Calu3 (cell line): ENCODE measurements around the gene FBXO40. TPM values are rescaled to one million over a fixed set of nuclear protein-coding genes. Genes with fewer than 3 reads are reported as not detected.

Experiments used
- BruUV-seq: library from RNA; stranded (reverse); fragments of 400-500 nt; replicated peaks from 2 replicates; lab custom pipeline; 2021; lab: Mats Ljungman, UMichigan
- CTCF ChIA-PET: fragments of 300-600 bp; sonication (Branson Sonifier 250); formaldehyde crosslinking; loops from one replicate; lab custom pipeline; 2022; ENCODE audit warnings: antibody characterized with exemption; lab: Charles Lee
- DNase-seq: peaks from one replicate; pipeline ENCODE4 v3.0.0; 2022
- H3K27ac Mint-ChIP-seq: one replicate; pipeline ENCODE4 v1.8.0; 2022; ENCODE audit warnings: mixed read lengths; ENCODE audit not compliant: unreplicated experiment
- H3K27me3 Mint-ChIP-seq: one replicate; pipeline ENCODE4 v1.8.0; 2022; ENCODE audit warnings: mixed read lengths; ENCODE audit not compliant: unreplicated experiment
- H3K36me3 Mint-ChIP-seq: one replicate; pipeline ENCODE4 v1.8.0; 2022; ENCODE audit warnings: mild to moderate bottlenecking, moderate library complexity, mixed read lengths; ENCODE audit not compliant: insufficient read depth, unreplicated experiment
- H3K4me1 Mint-ChIP-seq: one replicate; pipeline ENCODE4 v1.8.0; 2022; ENCODE audit warnings: mild to moderate bottlenecking, low read depth, mixed read lengths; ENCODE audit not compliant: unreplicated experiment
- H3K4me3 Mint-ChIP-seq: one replicate; pipeline ENCODE4 v1.8.0; 2022; ENCODE audit warnings: mild to moderate bottlenecking, low read depth, moderate library complexity, mixed read lengths; ENCODE audit not compliant: unreplicated experiment
- H3K9me3 Mint-ChIP-seq: one replicate; pipeline ENCODE4 v1.8.0; 2022; ENCODE audit warnings: low read depth, mixed read lengths; ENCODE audit not compliant: unreplicated experiment
- intact Hi-C: fragments of 100-400 bp; cut with micrococcal nuclease; formaldehyde crosslinking; loops from one replicate; pipeline ENCODE4 v1.10.0; 2022; ENCODE audit not compliant: unreplicated experiment
- total RNA-seq: library from RNA; stranded (reverse); gene quantifications from 2 replicates; pipeline ENCODE4 v1.2.3, GENCODE V29; 2022
- TF ChIP-seq, protein P1 (sequence below): fragments of 200-600 bp; IDR thresholded peaks from one replicate; pipeline ENCODE4 v1.8.0; 2022; ENCODE audit warnings: antibody characterized with exemption; ENCODE audit not compliant: unreplicated experiment

FBXO40 gene
- total RNA-seq, 1 experiment from 2014 or later: not detected

DNA sequence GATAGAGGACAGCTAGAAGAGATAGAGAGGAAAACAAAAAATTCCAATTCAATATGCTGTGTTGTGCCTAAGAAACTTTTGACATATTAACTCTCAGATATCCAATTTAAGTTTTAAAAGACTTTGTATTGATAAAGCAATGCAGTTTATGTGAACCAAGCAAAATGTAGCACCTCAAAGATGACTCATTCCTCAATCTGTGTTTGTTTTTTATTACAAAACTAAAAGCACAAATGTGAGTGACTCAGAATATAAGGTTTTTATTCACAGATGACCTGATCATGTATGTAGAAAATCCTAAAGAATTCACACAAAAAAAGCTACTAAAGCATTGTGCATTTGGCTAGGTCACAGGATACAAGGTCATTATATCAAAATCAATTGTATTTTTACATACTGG, 56.5 kb downstream of the FBXO40 start:
- TF ChIP-seq, protein P1, sequence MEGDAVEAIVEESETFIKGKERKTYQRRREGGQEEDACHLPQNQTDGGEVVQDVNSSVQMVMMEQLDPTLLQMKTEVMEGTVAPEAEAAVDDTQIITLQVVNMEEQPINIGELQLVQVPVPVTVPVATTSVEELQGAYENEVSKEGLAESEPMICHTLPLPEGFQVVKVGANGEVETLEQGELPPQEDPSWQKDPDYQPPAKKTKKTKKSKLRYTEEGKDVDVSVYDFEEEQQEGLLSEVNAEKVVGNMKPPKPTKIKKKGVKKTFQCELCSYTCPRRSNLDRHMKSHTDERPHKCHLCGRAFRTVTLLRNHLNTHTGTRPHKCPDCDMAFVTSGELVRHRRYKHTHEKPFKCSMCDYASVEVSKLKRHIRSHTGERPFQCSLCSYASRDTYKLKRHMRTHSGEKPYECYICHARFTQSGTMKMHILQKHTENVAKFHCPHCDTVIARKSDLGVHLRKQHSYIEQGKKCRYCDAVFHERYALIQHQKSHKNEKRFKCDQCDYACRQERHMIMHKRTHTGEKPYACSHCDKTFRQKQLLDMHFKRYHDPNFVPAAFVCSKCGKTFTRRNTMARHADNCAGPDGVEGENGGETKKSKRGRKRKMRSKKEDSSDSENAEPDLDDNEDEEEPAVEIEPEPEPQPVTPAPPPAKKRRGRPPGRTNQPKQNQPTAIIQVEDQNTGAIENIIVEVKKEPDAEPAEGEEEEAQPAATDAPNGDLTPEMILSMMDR: no peak
- Mint-ChIP-seq H3K9me3 (no peaks in the 10 kb centered on the region), H3K27me3 (no peaks in the 10 kb centered on the region), H3K27ac (no peak overlapping the region), H3K4me3 (no peak overlapping the region), H3K36me3 (no peaks in the 10 kb centered on the region), H3K4me1 (peaks cover 5% of the 10 kb centered on the region)
- intact Hi-C loops: no loop called here
- BruUV-seq: no TSS peak
- DNase-seq: no peak
- CTCF ChIA-PET: no interaction called here

DNA sequence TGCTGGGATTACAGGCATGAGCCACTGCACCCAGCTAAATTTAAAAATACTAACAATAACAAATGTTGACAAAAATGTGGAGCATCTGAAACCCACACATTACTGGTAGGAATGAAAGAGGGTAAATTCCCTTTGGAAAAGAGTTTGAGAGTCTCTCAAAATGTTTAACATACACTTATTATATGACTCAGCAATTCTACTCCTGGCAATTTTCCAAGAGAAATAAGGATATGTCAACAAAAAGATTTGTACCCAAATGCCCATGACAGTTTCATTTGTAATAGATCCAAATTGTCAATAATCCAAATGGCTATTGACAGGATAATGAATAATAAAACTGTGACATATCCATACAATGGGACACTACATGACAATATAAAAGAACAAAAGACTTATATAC, 58.5 kb downstream of the FBXO40 start:
- TF ChIP-seq, protein P1: no peak
- no peaks in the 10 kb centered on the region for H3K27me3 Mint-ChIP-seq

DNA sequence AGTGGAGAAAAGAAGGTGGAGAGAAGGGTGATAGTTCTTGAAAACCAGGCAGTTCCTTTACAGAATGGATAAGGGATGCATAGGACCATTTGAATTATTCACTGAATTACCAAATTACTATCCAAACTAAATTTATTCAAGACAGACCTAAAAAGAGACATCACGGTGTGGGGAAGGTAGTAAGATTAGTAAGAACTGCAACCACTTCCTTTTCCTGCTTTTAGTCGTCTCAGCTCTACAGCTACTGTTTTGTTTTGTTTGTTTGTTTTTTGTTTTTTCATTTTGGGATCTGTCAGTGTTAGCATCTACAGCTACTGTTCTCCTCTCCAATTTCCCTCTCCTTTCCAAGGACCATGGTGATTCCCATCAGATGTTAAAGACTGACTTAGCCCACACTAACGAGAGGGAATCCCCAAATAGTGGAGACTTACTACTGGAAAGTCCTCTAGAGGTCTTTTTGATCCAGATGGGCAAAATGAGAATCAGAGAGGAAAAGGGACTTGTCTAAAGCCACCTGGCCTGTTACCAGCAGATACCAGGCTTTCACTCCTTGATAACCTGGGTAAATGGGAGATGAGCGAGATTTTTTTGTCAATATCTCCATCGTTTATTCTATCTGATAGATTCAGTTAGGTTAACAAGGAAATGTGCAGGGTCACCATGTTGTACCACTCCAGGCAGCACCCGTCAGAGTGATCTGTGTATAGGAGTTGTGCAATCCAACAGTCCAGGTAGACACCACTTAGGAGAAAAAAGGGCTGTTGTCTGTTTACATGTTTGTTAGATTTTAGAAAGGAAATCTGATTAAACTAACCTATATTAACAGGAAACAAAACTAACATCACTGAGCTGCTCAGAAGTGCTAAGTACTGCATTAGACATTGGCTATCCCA, 61.6 kb downstream of the FBXO40 start:
- no TSS peak for BruUV-seq

More for the DNA sequence above, 58.5 kb downstream of the FBXO40 start:
- intact Hi-C loops: no loop called here
- Mint-ChIP-seq H3K4me3 (no peak overlapping the region), H3K27ac (no peak overlapping the region), H3K9me3 (no peaks in the 10 kb centered on the region), H3K36me3 (no peaks in the 10 kb centered on the region), H3K4me1 (peaks cover 5% of the 10 kb centered on the region)
- CTCF ChIA-PET: no interaction called here
- no peak for DNase-seq
- no TSS peak for BruUV-seq

DNA sequence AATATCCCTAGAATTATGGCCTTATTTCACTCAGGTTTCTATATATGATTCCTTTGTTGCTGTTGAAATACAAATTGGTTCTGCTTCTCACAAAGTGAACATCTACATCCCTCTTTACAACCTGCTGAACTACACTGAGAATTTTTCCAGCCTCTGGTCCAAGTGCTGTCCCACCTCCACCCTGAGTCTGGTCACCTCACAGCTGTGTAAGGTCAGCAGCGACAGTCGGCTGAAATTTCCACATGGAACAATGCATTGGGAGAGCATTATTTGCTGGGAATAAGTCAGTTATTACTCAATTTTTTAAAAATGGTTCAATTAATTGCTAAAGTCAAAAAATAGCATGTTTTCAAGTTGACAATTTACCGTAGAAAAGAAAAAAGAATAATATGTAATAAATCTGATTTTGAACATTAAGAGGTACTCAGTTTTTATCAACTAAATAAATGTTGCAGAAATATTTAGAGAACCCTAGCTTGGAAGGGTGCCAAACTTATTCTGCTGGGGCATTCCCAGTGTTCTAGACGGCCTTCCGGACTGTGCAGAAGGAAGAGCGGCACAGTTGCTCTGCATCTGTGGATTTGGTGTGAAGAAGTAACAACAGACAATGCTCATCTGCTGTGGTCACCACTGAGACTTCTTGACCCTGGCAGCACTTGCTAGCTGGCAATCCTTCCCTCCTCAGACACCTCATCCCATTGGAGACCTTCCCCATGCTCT, 65.7 kb downstream of the FBXO40 start:
- no peaks in the 10 kb centered on the region for H3K36me3 Mint-ChIP-seq
- no TSS peak for BruUV-seq

More for the DNA sequence above, 61.6 kb downstream of the FBXO40 start:
- Mint-ChIP-seq H3K4me3 (no peak overlapping the region), H3K9me3 (no peaks in the 10 kb centered on the region), H3K27me3 (no peaks in the 10 kb centered on the region), H3K4me1 (peaks cover 5% of the 10 kb centered on the region), H3K36me3 (no peaks in the 10 kb centered on the region), H3K27ac (no peak overlapping the region)
- TF ChIP-seq, protein P1: no peak
- intact Hi-C loops: no loop called here
- CTCF ChIA-PET: no interaction called here
- no peak for DNase-seq

More for the DNA sequence above, 65.7 kb downstream of the FBXO40 start:
- TF ChIP-seq, protein P1: no peak
- DNase-seq: no peak
- Mint-ChIP-seq H3K27ac (no peak overlapping the region), H3K27me3 (no peaks in the 10 kb centered on the region), H3K4me3 (no peak overlapping the region), H3K4me1 (no peaks in the 10 kb centered on the region), H3K9me3 (no peaks in the 10 kb centered on the region)
- CTCF ChIA-PET: no interaction called here
- intact Hi-C loops: no loop called here
